ENCODE data around the gene PEG3.

The PEG3 gene

GRCh38 chr19:56838909-56839651 is 1.4 kb downstream of the PEG3 start:
- DNase-seq, result peak; percentile 74 to 88

- DNase-seq, result peak; percentile 32 to 63
Observed at GRCh38 chr19:56838024-56838908, 2.3 kb downstream of the PEG3 start.

GRCh38 chr19:56837492-56838023 is 3.0 kb downstream of the PEG3 start:
- peak; percentile 12 to 65 for DNase-seq

- DNase-seq, result peak in 1 of 2 donors; percentile 5
Observed at GRCh38 chr19:56837004-56837403, 3.5 kb downstream of the PEG3 start.

- no peak for DNase-seq
Observed at GRCh38 chr19:56836059-56836458, 4.5 kb downstream of the PEG3 start.

- no peak for DNase-seq
Observed at GRCh38 chr19:56835401-56835800, 5.1 kb downstream of the PEG3 start.

GRCh38 chr19:56834564-56835375 is 5.8 kb downstream of the PEG3 start:
- no peak for DNase-seq

GRCh38 chr19:56832352-56832928 is 8.1 kb downstream of the PEG3 start:
- DNase-seq, result no peak

GRCh38 chr19:56831255-56831654 is 9.3 kb downstream of the PEG3 start:
- no peak for DNase-seq

- no peak for DNase-seq
Observed at GRCh38 chr19:56829596-56829995, 10.9 kb downstream of the PEG3 start.

- no peak for DNase-seq
Observed at GRCh38 chr19:56827708-56828107, 12.8 kb downstream of the PEG3 start.

- no peak for DNase-seq
Observed at GRCh38 chr19:56823956-56824355, 16.6 kb downstream of the PEG3 start.

- no peak for DNase-seq
Observed at GRCh38 chr19:56823417-56823816, 17.1 kb downstream of the PEG3 start.

GRCh38 chr19:56822755-56823154 is 17.8 kb downstream of the PEG3 start:
- DNase-seq, result no peak

GRCh38 chr19:56821675-56822074 is 18.9 kb downstream of the PEG3 start:
- DNase-seq, result no peak

- DNase-seq, result no peak
Observed at GRCh38 chr19:56821209-56821608, 19.3 kb downstream of the PEG3 start.

GRCh38 chr19:56819166-56819565 is 21.4 kb downstream of the PEG3 start:
- DNase-seq, result no peak

GRCh38 chr19:56814656-56815055 is 25.9 kb downstream of the PEG3 start:
- DNase-seq, result no peak

GRCh38 chr19:56813531-56813930 is 27.0 kb downstream of the PEG3 start:
- DNase-seq, result no peak

GRCh38 chr19:56811480-56811879 is 29.0 kb downstream of the PEG3 start:
- no peak for DNase-seq

GRCh38 chr19:56810260-56810659 is 30.3 kb downstream of the PEG3 start:
- DNase-seq, result no peak

GRCh38 chr19:56808717-56809392 is 31.7 kb downstream of the PEG3 start:
- no peak for DNase-seq
